ENCODE measurements around the gene IL18RAP.

DNA sequence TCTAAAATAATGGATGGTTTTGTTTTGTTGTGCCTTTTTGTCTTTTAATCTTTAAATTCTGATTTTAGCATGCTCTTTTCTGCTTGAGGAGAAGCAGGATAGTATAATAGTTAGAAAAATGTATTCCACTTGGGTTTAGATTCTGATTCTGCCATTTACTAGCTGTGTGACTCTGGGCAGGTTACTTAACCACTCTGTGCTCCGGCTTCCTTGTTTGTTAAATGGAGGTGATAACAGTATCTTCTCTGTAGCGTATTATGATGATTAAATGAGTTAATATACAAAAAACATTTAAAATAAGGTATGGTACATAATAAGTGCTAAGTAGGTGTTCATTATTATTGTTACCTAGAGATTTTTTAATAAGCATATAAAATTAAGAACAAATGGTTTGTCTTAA is 26.9 kb upstream of the IL18RAP start:
- TF ChIP-seq YY1 (IDR thresholded peaks at IDR 0.05; ENCODE audit: insufficient read depth, insufficient read length) (no peak), SUZ12 (IDR thresholded peaks at IDR 0.05; ENCODE audit: extremely low read depth, insufficient read depth, insufficient read length) (no peak), ZNF274 (IDR thresholded peaks at IDR 0.05; ENCODE audit: low read depth, low read length) (no peak)
